ENCODE data around the gene ROR1. TPM values are rescaled to one million over a fixed set of nuclear protein-coding genes. Genes with fewer than 3 reads are reported as not detected.

ROR1 gene
- total and polyA plus RNA-seq, 10 of the 15 experiments (the other 5 are each of a cell fraction or from before 2014, with no cell fraction given): 0.02 to 0.08 (median 0.05) TPM; not detected in 6

DNA sequence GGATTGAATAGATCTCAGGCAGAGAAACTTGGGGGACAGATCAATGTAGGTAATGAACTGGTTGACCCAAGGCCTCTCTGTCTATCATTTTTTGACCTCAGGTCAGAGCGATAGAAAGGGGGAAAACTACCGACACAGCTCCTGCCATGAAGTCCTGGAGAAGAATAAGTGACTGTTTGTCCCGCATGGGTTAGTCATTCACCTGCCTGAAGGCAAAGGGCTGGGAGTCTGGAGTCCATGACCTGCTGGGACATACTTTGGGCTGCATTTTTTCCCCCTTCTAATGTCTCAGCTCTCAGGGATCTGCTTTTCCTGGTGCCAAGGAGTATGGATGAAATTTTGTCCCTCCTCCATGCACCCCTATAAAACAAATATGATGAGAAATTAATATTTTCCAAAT lies 1.6 kb upstream of the ROR1 start (continued):
- TF ChIP-seq NR2C1 (IDR thresholded peaks at IDR 0.05) (no peak), SP1 (IDR thresholded peaks at IDR 0.05; ENCODE audit: low read depth, low read length) (no peak), TCF3 (IDR thresholded peaks at IDR 0.05; ENCODE audit: borderline replicate concordance, insufficient read depth, low read depth, low read length) (no peak), CHD2 (IDR thresholded peaks at IDR 0.05; ENCODE audit: borderline replicate concordance, low read depth, low read length) (no peak), TBL1XR1 (IDR thresholded peaks at IDR 0.05; ENCODE audit: low read depth, low read length) (no peak), IKZF2 (IDR thresholded peaks at IDR 0.05) (no peak), EP300 (IDR thresholded peaks at IDR 0.05; ENCODE audit: borderline replicate concordance in 1 of 2, control insufficient read depth in 1 of 2, low read depth in 2 of 2, low read length in 2 of 2) (no peak)
- TF ChIP-seq, protein P1, sequence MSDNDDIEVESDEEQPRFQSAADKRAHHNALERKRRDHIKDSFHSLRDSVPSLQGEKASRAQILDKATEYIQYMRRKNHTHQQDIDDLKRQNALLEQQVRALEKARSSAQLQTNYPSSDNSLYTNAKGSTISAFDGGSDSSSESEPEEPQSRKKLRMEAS (IDR thresholded peaks at IDR 0.05; ENCODE audit: low read depth, low read length): no peak

DNA sequence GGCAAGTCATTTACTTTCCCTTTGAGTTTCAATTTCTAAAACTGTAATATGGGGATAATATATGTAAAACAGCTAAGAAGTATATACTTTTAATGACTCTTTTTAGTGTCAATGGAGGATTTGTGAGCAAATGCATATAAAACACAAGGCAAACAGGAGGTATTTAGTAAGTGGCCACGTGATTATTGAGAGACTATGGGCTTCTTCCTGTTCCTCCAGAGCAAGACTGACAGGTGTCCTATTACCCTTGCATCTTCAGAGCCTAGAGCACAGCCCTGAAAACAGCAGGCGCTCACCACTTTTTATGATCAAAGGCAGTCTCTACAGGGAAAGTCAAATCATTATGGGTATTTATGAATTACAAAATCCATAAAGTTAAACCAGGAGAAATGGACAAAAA lies 941 bp upstream of the ROR1 start:
- Histone ChIP-seq H3K36me3 (ENCODE audit: control insufficient read depth in 2 of 2, insufficient read depth in 2 of 2, low read length in 1 of 2) (no peaks in the 10 kb centered on the region), H3K9ac (ENCODE audit: control insufficient read depth, insufficient read depth, low read length) (no peak overlapping the region), H3K4me2 (ENCODE audit: control insufficient read depth, insufficient read depth) (no peak overlapping the region), H4K20me1 (ENCODE audit: control insufficient read depth, insufficient read depth) (no peaks in the 10 kb centered on the region), H2AFZ (ENCODE audit: control insufficient read depth, low read depth, low read length) (no peak overlapping the region), H3K4me1 (ENCODE audit: control insufficient read depth, insufficient read depth, low read length) (no peaks in the 10 kb centered on the region), H3K27ac (ENCODE audit: control insufficient read depth, insufficient read depth) (no peak overlapping the region), H3K27me3 (replicated peaks in 1 of 2; ENCODE audit: control insufficient read depth in 2 of 2, insufficient read depth in 2 of 2, low read length in 1 of 2) (peaks cover 5 to 17% of the 10 kb centered on the region in 2 experiments), H3K79me2 (ENCODE audit: control insufficient read depth, insufficient read depth, low read length) (no peaks in the 10 kb centered on the region), H3K9me3 (replicated peaks; ENCODE audit: control insufficient read depth, insufficient read depth, low read length) (no peaks in the 10 kb centered on the region), H3K4me3 (no peak overlapping the region)
- ChIA-PET RAD21 (ENCODE audit: unreplicated experiment) (interaction anchor here (1.0 kb wide), 1 partner anchor 365 kb away, joined by 4 read pairs; no protein-coding TSS in a partner anchor), SMC1A (ENCODE audit: uncharacterized antibody, unreplicated experiment) (interaction anchor here (0.9 to 1.4 kb wide), 4 partner anchors 56 to 471 kb away, joined by 3 read pairs; no protein-coding TSS in a partner anchor), POLR2A (no interaction called here), CTCF (interaction anchor here (0.8 to 1.7 kb wide), 3 partner anchors 81 to 145 kb away, joined by 3 to 6 read pairs (median 5); no protein-coding TSS in a partner anchor)
- WGBS (ENCODE audit: insufficient coverage, insufficient replicate concordance, low lambda C conversion rate, missing lambda C conversion rate): 33% methylated on average over 2 of the region's 2 CpGs
- in situ Hi-C loops (cut with MboI): no loop called here
- intact Hi-C loops (cut with micrococcal nuclease; ENCODE audit: unreplicated experiment): no loop called here
- DNase-seq (ENCODE audit: low read depth, low spot score) (no peak), ATAC-seq (no peak), FAIRE-seq (no peak)
- no peak for TF ChIP-seq NFIC (IDR thresholded peaks at IDR 0.05; ENCODE audit: low read depth, low read length)
- TF ChIP-seq, protein P2, sequence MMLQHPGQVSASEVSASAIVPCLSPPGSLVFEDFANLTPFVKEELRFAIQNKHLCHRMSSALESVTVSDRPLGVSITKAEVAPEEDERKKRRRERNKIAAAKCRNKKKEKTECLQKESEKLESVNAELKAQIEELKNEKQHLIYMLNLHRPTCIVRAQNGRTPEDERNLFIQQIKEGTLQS (IDR thresholded peaks at IDR 0.05; ENCODE audit: borderline replicate concordance, extremely low read depth, low read depth, low read length): no peak
- no peak for TF ChIP-seq ATF7 (IDR thresholded peaks at IDR 0.05; ENCODE audit: low read depth)
- no peak for TF ChIP-seq IRF4 (IDR thresholded peaks at IDR 0.05; ENCODE audit: low read depth, low read length)
- TF ChIP-seq, protein P3, sequence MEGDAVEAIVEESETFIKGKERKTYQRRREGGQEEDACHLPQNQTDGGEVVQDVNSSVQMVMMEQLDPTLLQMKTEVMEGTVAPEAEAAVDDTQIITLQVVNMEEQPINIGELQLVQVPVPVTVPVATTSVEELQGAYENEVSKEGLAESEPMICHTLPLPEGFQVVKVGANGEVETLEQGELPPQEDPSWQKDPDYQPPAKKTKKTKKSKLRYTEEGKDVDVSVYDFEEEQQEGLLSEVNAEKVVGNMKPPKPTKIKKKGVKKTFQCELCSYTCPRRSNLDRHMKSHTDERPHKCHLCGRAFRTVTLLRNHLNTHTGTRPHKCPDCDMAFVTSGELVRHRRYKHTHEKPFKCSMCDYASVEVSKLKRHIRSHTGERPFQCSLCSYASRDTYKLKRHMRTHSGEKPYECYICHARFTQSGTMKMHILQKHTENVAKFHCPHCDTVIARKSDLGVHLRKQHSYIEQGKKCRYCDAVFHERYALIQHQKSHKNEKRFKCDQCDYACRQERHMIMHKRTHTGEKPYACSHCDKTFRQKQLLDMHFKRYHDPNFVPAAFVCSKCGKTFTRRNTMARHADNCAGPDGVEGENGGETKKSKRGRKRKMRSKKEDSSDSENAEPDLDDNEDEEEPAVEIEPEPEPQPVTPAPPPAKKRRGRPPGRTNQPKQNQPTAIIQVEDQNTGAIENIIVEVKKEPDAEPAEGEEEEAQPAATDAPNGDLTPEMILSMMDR (IDR thresholded peaks at IDR 0.05 in 2 of 3, conservative IDR thresholded peaks at IDR 0.05 in 1 of 3; ENCODE audit: control insufficient read depth in 2 of 3, extremely low read depth in 1 of 3, insufficient read depth in 1 of 3, low read depth in 3 of 3, low read length in 3 of 3): no peak
- TF ChIP-seq SRF (IDR thresholded peaks at IDR 0.05; ENCODE audit: low read depth in 2 of 2, low read length in 2 of 2): no peak
- TF ChIP-seq, protein P4, sequence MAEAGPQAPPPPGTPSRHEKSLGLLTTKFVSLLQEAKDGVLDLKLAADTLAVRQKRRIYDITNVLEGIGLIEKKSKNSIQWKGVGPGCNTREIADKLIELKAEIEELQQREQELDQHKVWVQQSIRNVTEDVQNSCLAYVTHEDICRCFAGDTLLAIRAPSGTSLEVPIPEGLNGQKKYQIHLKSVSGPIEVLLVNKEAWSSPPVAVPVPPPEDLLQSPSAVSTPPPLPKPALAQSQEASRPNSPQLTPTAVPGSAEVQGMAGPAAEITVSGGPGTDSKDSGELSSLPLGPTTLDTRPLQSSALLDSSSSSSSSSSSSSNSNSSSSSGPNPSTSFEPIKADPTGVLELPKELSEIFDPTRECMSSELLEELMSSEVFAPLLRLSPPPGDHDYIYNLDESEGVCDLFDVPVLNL (IDR thresholded peaks at IDR 0.05; ENCODE audit: low read depth, low read length): no peak
- TF ChIP-seq CHD2 (IDR thresholded peaks at IDR 0.05; ENCODE audit: borderline replicate concordance, low read depth, low read length): no peak
- no TSS peak for BruUV-seq (replicated peaks)
